HepG2 (cell line): ENCODE results near the gene PEX13. TPM values are rescaled to one million over a fixed set of nuclear protein-coding genes. Genes with fewer than 3 reads are reported as not detected.
A peak's percentile ranks its signal among the peaks of the same experiment; 100 is the strongest.

Experiments
- HMGA1 ChIP-seq: sonication (generic); formaldehyde crosslinking; conservative IDR thresholded peaks from 2 replicates; pipeline ENCODE4 v1.4.0; 2020; ENCODE audit warnings: missing genetic modification reagents
- ISX ChIP-seq: sonication (generic); formaldehyde crosslinking; conservative IDR thresholded peaks from 2 replicates; pipeline ENCODE4 v1.5.0; 2020; ENCODE audit warnings: missing genetic modification reagents
- NCOR1 ChIP-seq: fragments of 200-600 bp; sonication (generic); IDR thresholded peaks from 2 replicates; pipeline ENCODE4 v1.7.0; 2017; ENCODE audit warnings: antibody characterized with exemption, low read length, borderline replicate concordance
- NR2F6 ChIP-seq, 2 experiments: IDR thresholded peaks; 2 replicates each; pipeline ENCODE4 v1.6.1; 2016; ENCODE audit warnings: antibody characterized with exemption in 1 of 2, mild to moderate bottlenecking in 1 of 2
- REPIN1 ChIP-seq: sonication (generic); formaldehyde crosslinking; IDR thresholded peaks from 2 replicates; pipeline ENCODE4 v1.8.0; 2022; ENCODE audit warnings: missing genetic modification reagents, low read depth, mild to moderate bottlenecking, borderline replicate concordance
- SMAD9 ChIP-seq: sonication (generic); formaldehyde crosslinking; IDR thresholded peaks from 2 replicates; pipeline ENCODE4 v1.5.1; 2020; ENCODE audit warnings: mild to moderate bottlenecking, missing genetic modification reagents
- SNRNP70 ChIP-seq: fragments of 200-400 bp; formaldehyde crosslinking; IDR thresholded peaks from 2 replicates; pipeline ENCODE4 v1.6.1; 2017; ENCODE audit warnings: mild to moderate bottlenecking, low read depth, low read length, moderate library complexity
- TCF12 ChIP-seq, 2 experiments: fragments of 450-650 bp in 1 of 2; sonication (generic) in 1 of 2; formaldehyde crosslinking in 1 of 2; IDR thresholded peaks; 2 replicates each; pipeline versions ENCODE4 v1.6.1 to v1.8.0; 2017 to 2022; ENCODE audit warnings: antibody characterized with exemption in 1 of 2, mild to moderate bottlenecking in 1 of 2, missing genetic modification reagents in 1 of 2, moderate library complexity in 1 of 2
- ZEB1 ChIP-seq: IDR thresholded peaks from 2 replicates; pipeline ENCODE4 v1.6.1; 2012; ENCODE audit warnings: mild to moderate bottlenecking, low read depth, inconsistent platforms; ENCODE audit not compliant: insufficient replicate concordance
- ZKSCAN8 ChIP-seq: IDR thresholded peaks from 2 replicates; pipeline ENCODE4 v1.6.1; 2016; ENCODE audit warnings: borderline replicate concordance, missing genetic modification reagents, missing compliant biosample characterization
- ZMAT3 ChIP-seq: sonication (generic); formaldehyde crosslinking; conservative IDR thresholded peaks from 2 replicates; pipeline ENCODE4 v1.7.0; 2021; ENCODE audit warnings: missing genetic modification reagents
- ZNF230 ChIP-seq: sonication (generic); formaldehyde crosslinking; IDR thresholded peaks from 2 replicates; pipeline ENCODE4 v1.4.0; 2020; ENCODE audit warnings: mild to moderate bottlenecking, missing genetic modification reagents
- ZNF30 ChIP-seq: sonication (generic); formaldehyde crosslinking; IDR thresholded peaks from 2 replicates; pipeline ENCODE4 v1.5.0; 2020; ENCODE audit warnings: mild to moderate bottlenecking, missing genetic modification reagents
- ZNF558 ChIP-seq: sonication (generic); formaldehyde crosslinking; IDR thresholded peaks from 2 replicates; pipeline ENCODE4 v1.9.0; 2022; ENCODE audit warnings: mild to moderate bottlenecking, missing genetic modification reagents, borderline replicate concordance
- ZNF83 ChIP-seq: sonication (generic); formaldehyde crosslinking; IDR thresholded peaks from 2 replicates; pipeline ENCODE4 v1.4.0; 2020; ENCODE audit warnings: missing genetic modification reagents, mild to moderate bottlenecking, borderline replicate concordance
- polyA plus RNA-seq, 8 experiments: library from polyadenylated mRNA; depleted of rRNA in 3 of 8; stranded (reverse) in 7 of 8; unstranded in 1 of 8; fragments of >200 nt; fragmentation: Illumina TruSeq in 4 of 8; extraction: Trizol in 4 of 8; gene quantifications; 2 replicates each; pipeline versions ENCODE4 v1.2.1 to v1.2.3, GENCODE V29; 2011 to 2016; ENCODE audit warnings: low read depth in 4 of 8, missing spikeins in 1 of 8, mixed read lengths in 1 of 8; ENCODE audit not compliant: insufficient read depth in 1 of 8
- total RNA-seq, 5 experiments: library from RNA; depleted of rRNA; stranded (reverse); fragments of >200 nt; fragmentation: Illumina TruSeq; extraction: Trizol; gene quantifications; 2 replicates each; pipeline ENCODE4 v1.2.3, GENCODE V29; 2016; ENCODE audit warnings: low read depth in 1 of 5
- TF ChIP-seq, protein P1 (sequence below): sonication (generic); formaldehyde crosslinking; IDR thresholded peaks from 2 replicates; pipeline ENCODE4 v1.5.1; 2020; ENCODE audit warnings: mild to moderate bottlenecking, missing genetic modification reagents, borderline replicate concordance
- TF ChIP-seq, protein P2 (sequence below): sonication (generic); formaldehyde crosslinking; IDR thresholded peaks from 2 replicates; pipeline ENCODE4 v1.5.1; 2020; ENCODE audit warnings: mild to moderate bottlenecking, moderate library complexity, missing genetic modification reagents
- TF ChIP-seq, protein P3 (sequence below): sonication (generic); formaldehyde crosslinking; conservative IDR thresholded peaks from 2 replicates; pipeline ENCODE4 v1.5.0; 2020; ENCODE audit warnings: missing genetic modification reagents

The PEX13 gene
- total and polyA plus RNA-seq, 2 of the 13 experiments (the other 11 are each of a cell fraction or from before 2014, with no cell fraction given): 47.9 to 75.9 TPM

DNA sequence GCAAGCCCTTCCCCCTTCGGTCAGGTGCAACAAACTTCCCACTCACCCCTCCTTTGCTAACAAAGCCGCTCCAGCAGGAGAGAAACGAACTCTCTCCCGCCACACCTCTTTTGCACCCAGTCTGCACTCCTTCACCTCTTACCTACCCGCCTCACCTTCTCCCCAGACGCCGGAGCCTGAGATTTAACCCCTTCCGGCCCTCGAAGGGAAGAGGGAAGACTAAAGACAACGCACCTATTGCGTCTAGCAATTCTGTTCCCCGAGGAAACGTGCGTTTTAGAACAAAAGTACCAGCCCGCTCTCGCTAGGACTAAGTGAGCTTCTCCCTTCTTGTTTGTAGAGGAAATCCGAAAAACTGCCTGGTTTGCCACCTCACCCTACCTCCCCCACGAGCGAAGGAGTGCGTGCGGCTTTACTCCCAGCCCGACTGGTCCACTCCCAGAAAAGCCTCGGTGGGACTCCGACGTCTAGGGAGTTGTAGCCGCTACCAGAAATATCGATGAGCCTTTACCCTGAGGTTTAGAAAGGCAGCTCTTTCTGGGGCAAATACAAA lies 441 bp upstream of the PEX13 start (continued):
- TF ChIP-seq, protein P1, sequence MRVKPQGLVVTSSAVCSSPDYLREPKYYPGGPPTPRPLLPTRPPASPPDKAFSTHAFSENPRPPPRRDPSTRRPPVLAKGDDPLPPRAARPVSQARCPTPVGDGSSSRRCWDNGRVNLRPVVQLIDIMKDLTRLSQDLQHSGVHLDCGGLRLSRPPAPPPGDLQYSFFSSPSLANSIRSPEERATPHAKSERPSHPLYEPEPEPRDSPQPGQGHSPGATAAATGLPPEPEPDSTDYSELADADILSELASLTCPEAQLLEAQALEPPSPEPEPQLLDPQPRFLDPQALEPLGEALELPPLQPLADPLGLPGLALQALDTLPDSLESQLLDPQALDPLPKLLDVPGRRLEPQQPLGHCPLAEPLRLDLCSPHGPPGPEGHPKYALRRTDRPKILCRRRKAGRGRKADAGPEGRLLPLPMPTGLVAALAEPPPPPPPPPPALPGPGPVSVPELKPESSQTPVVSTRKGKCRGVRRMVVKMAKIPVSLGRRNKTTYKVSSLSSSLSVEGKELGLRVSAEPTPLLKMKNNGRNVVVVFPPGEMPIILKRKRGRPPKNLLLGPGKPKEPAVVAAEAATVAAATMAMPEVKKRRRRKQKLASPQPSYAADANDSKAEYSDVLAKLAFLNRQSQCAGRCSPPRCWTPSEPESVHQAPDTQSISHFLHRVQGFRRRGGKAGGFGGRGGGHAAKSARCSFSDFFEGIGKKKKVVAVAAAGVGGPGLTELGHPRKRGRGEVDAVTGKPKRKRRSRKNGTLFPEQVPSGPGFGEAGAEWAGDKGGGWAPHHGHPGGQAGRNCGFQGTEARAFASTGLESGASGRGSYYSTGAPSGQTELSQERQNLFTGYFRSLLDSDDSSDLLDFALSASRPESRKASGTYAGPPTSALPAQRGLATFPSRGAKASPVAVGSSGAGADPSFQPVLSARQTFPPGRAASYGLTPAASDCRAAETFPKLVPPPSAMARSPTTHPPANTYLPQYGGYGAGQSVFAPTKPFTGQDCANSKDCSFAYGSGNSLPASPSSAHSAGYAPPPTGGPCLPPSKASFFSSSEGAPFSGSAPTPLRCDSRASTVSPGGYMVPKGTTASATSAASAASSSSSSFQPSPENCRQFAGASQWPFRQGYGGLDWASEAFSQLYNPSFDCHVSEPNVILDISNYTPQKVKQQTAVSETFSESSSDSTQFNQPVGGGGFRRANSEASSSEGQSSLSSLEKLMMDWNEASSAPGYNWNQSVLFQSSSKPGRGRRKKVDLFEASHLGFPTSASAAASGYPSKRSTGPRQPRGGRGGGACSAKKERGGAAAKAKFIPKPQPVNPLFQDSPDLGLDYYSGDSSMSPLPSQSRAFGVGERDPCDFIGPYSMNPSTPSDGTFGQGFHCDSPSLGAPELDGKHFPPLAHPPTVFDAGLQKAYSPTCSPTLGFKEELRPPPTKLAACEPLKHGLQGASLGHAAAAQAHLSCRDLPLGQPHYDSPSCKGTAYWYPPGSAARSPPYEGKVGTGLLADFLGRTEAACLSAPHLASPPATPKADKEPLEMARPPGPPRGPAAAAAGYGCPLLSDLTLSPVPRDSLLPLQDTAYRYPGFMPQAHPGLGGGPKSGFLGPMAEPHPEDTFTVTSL (CRISPR knock-in tag): peak; percentile 78; the same call in 1 of the 2 replicates
- TF ChIP-seq SMAD9 (CRISPR knock-in tag) (no peak), TCF12 (IDR thresholded peaks at IDR 0.05) (no peak), TCF12 (CRISPR knock-in tag; IDR thresholded peaks at IDR 0.05) (0 out of 2 replicates have a peak, but pooled peaks have one; percentile 32), ZNF230 (peak; percentile 92), ZEB1 (peak; percentile 92), ISX (CRISPR knock-in tag) (no peak), ZNF558 (CRISPR knock-in tag) (peak; percentile 24; the same call in 1 of the 2 replicates), ZNF83 (CRISPR knock-in tag) (no peak; the same call in 1 of the 2 replicates), ZKSCAN8 (CRISPR knock-in tag) (peak; percentile 56; the same call in 1 of the 2 replicates), NCOR1 (peak; percentile 72; the same call in 1 of the 2 replicates), SNRNP70 (no peak), ZMAT3 (CRISPR knock-in tag) (peak; percentile 20; the same call in 1 of the 2 replicates), NR2F6 (IDR thresholded peaks at IDR 0.05) (peak; percentile 34; the same call in 1 of the 2 replicates), NR2F6 (CRISPR knock-in tag; IDR thresholded peaks at IDR 0.05) (no peak), REPIN1 (CRISPR knock-in tag) (peak; percentile 11; the same call in 1 of the 2 replicates), ZNF30 (CRISPR knock-in tag) (no peak), HMGA1 (CRISPR knock-in tag) (no peak)
- TF ChIP-seq, protein P2, sequence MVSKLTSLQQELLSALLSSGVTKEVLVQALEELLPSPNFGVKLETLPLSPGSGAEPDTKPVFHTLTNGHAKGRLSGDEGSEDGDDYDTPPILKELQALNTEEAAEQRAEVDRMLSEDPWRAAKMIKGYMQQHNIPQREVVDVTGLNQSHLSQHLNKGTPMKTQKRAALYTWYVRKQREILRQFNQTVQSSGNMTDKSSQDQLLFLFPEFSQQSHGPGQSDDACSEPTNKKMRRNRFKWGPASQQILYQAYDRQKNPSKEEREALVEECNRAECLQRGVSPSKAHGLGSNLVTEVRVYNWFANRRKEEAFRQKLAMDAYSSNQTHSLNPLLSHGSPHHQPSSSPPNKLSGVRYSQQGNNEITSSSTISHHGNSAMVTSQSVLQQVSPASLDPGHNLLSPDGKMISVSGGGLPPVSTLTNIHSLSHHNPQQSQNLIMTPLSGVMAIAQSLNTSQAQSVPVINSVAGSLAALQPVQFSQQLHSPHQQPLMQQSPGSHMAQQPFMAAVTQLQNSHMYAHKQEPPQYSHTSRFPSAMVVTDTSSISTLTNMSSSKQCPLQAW (CRISPR knock-in tag): peak; percentile 82; the same call in 1 of the 2 replicates
- TF ChIP-seq, protein P3, sequence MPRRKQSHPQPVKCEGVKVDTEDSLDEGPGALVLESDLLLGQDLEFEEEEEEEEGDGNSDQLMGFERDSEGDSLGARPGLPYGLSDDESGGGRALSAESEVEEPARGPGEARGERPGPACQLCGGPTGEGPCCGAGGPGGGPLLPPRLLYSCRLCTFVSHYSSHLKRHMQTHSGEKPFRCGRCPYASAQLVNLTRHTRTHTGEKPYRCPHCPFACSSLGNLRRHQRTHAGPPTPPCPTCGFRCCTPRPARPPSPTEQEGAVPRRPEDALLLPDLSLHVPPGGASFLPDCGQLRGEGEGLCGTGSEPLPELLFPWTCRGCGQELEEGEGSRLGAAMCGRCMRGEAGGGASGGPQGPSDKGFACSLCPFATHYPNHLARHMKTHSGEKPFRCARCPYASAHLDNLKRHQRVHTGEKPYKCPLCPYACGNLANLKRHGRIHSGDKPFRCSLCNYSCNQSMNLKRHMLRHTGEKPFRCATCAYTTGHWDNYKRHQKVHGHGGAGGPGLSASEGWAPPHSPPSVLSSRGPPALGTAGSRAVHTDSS (CRISPR knock-in tag): no peak
